Esophagus squamous epithelium (tissue), 4 donors: ENCODE results near the gene LOXHD1.

ENCODE experiments used
- POLR2A ChIP-seq, 4 donors: fragments of 450-650 bp; IDR thresholded peaks; one replicate each; pipeline ENCODE4 v1.6.1; 2017; ENCODE audit warnings: antibody characterized with exemption in 4 of 4, mild to moderate bottlenecking in 4 of 4, moderate library complexity in 3 of 4
- TF ChIP-seq, protein P1 (sequence below), 6 experiments: fragments of 450-650 bp in 4 of 6; fragments of 200-600 bp in 2 of 6; sonication (generic) in 2 of 6; IDR thresholded peaks; one replicate each; pipeline ENCODE4 v1.5.1; 2016 to 2019; ENCODE audit warnings: antibody characterized with exemption in 6 of 6, mild to moderate bottlenecking in 4 of 6, moderate library complexity in 4 of 6

DNA sequence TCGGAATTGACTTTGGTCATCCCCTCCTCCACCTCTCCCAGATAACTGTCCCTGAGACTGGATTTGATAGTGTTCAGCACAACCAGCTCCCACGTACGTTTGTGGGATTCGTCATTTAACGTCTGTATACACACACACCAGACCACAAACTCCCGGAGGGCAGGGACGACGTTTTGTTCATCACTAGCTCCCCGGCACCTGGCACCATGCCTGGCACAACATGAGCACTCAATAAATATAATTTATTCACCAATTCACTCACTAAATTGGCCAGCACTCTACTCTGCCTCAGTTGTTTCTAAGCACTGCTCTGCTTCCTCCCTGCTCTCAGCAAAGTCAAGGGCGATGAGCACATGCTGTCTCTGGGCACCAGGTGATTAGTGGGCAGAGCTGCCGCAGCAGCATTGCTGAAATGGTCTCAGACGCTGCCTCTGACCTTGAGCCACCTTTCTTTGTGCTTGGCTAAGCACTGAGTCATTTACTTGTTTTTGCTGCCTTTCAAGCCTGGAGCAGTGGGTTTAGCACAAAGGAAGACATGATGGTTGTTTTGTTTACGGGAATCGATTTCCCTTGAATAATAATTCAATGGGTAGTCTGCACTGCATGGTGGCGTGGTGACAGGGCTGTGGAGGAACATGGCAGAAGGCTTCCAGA lies 19.3 kb upstream of the LOXHD1 start:
- TF ChIP-seq, protein P1, sequence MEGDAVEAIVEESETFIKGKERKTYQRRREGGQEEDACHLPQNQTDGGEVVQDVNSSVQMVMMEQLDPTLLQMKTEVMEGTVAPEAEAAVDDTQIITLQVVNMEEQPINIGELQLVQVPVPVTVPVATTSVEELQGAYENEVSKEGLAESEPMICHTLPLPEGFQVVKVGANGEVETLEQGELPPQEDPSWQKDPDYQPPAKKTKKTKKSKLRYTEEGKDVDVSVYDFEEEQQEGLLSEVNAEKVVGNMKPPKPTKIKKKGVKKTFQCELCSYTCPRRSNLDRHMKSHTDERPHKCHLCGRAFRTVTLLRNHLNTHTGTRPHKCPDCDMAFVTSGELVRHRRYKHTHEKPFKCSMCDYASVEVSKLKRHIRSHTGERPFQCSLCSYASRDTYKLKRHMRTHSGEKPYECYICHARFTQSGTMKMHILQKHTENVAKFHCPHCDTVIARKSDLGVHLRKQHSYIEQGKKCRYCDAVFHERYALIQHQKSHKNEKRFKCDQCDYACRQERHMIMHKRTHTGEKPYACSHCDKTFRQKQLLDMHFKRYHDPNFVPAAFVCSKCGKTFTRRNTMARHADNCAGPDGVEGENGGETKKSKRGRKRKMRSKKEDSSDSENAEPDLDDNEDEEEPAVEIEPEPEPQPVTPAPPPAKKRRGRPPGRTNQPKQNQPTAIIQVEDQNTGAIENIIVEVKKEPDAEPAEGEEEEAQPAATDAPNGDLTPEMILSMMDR (IDR thresholded peaks at IDR 0.05), result no peak
- TF ChIP-seq POLR2A (IDR thresholded peaks at IDR 0.05), result no peak
